NCI-H128 (cell line): Measurements from ENCODE around the gene CHRNE.
"Not testable (repeated sequence)": the region's sequence is repeated elsewhere in the genome, so short reads cannot be mapped to it uniquely, and the experiment has no call there.

Experiments used
- DNase-seq: peaks from one replicate; lab custom pipeline; 2025; ENCODE audit not compliant: unreplicated experiment; lab: John Stamatoyannopoulos, UW

CHRNE gene

DNA sequence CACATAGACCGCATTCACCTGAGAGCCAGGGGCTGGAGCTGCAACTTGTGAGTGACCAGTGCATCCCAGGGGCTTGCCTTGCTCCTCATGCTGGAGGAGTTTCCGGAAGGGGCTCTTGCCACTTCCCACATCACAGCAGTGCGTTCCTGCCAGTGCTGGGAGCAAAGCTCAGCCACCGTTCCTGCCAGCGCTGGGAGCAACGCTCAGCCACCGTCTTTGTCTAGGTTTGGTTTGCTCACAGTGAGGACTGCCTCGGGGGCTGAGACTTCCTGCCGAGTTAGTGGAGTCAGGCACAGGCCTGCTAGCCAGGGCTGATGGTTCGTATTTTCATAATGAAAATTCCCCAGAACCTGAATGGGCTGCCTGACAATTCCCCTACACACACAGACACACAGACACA, 5.4 kb upstream of the CHRNE start:
- DNase-seq: no peak

DNA sequence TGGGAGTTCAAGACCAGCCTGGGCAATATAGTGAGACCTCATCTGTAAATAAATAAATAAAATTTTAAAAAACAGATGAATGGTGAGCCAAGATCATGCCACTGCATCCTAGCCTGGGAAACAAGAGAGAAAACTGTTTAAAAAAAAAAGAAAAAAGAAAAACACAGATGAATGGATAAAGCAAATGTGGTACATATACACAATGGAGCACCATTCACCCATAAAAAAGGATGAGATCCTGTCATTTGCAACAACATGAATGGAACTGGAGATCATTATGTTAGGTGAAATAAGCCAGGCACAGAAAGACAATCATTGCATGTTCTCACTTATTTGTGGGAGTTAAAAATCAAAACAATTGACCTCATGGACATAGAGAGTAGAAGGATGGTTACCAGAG, 3.7 kb upstream of the CHRNE start:
- not testable (repeated sequence) for DNase-seq

DNA sequence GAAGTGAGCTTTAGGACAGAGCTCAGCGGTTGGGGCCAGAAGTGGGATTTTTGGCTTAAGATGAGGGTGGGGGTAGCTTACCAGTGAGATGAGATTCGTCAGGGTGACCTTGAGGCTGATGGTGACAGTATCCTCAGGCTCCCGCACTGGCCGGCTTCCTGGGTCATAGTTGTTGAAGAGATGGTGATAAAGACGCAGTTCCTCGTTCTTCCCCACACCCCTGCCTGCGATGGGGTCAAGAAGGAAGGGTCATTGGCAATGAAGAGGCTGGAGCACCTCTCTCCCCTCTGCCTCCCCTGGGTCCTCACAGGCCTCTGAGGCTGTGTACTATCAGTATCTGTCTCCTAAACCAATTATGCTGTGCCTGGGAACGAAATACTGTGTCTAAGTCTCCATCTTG, 358 bp downstream of the CHRNE start:
- DNase-seq: no peak

DNA sequence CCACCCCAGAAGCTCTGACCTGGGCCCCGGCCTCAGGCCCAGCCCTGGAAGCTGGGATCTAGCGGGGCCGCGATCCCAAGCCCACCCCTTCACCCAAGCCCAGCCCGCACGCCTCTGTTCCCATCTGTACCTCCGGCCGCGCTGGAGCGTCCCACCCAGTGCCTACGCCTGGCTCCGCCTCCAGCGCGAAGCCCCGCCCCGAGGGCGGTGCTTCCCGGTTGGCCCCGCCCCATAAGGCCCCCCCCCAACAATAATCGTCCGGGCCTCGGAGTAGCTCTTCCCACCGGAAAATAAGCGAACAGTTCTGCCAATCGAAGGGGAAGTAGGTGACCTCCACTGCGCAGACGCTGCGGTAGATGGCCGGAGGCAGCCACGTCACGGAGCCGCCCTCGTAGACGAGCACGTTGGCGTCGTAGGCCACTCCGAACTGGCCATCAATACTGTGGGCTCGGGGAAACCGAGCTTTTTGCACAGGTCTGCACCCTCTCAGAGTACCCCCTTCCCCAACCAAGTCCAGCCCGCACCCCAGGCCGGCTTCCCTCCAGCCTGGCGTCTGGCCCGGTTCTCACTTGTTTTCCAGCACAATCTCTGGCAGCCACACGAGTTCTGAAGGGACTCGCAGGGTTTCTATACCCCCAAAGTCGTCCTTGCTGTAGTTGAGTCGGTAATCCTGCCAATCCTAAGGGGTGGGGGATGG, 1.1 kb downstream of the CHRNE start:
- DNase-seq: no peak

DNA sequence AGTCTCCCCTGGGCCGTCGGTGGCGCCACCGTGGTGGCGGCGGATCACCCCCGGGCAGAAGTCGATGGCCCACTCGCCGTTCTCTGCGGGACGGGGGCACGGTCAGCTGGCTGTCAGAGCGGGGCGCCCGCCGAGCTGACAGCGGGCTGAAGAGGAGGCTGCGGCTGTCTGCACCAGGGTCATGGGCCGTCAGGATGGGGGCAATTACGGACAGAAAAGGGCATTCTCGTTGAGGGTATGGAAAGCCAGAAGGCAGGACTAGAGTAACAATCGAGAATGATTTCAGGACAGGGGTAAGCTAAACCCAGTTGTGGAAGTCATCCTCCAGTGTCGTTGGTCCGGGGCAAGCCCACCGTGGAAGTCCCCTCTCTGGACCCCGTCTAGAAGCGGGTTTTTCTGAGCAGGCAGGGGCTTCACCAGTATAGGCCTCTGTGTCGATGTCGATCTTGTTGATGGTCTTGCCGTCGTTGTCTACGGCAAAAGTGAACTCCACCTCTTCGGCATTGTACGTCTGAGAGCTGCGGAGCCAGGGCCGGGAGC, 1.7 kb downstream of the CHRNE start:
- DNase-seq: no peak

DNA sequence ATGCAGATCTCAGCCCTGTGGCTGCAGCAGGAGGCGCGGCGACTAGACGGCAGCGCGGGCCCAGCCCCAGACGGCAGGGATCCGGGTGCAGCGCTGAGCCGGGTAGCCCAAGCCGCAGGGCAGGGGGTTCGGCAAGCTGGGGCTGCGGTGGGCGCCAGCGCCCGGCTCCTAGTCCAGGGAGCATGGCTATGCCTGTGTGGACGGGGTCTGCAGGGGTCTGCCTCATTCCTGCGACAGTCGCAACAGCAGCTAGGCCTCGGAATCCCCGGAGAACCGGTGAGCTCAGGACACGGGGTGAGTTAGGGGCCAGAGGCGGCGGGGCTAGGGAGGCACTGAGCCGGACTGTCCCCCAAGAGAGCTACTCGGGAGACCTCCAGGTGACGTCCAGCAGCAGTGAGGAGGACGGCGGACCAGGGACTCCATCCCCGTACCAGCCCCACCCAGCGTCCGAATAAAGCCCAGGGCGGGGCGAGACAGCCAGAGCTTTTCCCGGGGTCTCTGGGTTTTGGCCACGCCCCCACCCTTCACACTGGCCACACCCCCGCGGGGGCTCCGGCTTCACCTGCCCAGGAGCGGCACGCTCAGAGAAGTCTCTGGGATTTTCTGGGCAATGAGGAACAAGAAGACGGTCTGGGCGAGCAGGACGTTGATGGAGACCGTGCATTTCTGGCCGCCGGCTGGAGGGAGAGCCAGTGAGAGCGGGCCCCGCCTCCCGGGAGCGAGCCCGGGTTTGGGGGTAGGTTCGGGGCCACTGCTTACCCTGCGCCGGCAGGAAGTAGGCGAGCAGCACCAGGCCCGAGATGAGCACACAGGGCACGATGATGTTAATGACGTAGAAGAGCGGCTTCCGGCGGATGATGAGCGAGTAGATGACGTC, 2.4 kb downstream of the CHRNE start:
- DNase-seq: no peak

DNA sequence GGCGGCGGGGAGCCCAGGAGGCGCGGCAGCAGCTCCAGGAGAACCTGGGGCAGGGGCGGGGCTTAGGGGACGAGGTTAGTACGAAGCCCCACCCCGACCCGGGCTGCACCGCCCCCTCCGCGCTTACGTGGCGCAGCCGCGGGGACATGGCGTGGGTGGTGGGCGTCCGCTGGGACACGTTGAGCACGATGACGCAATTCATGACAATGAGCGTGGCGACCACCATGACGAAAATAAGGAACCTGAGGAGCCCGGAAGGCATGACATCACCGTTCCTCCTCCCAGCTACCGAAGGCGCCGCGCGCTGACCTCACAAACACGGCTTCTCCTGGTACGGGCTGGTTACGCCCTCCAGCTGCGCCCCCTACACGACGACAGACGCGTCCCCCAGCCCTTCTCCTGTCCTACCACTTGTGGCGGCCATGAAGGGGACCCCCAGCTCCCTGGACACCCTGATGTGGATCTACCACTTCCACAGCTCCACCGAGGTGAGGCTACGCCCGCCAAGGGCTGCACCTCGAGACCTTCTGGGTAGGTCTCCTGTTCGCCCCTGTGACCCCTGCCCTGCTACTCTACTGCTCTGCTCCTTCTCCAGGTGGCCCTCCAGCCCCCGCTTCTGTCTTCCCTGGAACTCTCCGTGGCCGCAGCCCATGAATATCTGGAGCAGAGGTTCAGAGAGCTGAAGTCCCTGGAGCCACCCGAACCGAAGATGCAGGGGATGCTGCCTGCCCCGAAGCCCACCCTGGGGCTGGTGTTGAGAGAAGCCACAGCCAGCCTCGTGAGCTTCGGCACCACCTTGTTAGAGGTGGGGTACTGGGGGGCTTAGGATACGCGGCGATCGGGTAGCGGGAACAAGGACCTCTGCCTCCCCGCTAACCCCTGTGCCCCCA, 3.3 kb downstream of the CHRNE start, which contains the start of gene C17orf107:
Gene C17orf107, plus strand, starts transcription at position 196 of the 890 bp plus-strand sequence. Its CDS starts 227 bp downstream, at position 423.
- DNase-seq: no peak

DNA sequence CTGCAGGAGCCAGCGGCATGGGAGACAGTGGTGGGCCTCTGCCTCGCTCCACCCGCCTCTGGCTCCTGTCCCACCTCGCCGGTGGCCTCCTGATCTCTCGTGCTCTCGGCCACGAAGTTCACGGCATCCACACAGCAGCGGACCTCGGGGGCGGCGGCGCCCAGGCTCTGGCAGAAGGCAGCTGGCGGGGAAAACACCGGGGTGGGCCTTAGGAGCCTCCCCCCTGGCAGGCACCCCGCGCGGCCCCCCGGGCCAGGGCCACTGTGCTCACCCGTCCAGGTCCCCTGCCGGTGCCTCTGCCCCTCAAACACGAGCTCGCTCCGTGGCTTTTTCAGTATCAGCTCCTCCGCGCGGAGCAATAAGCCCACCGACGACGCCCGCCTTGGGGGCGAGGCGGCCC, 4.0 kb downstream of the CHRNE start:
- no peak for DNase-seq

DNA sequence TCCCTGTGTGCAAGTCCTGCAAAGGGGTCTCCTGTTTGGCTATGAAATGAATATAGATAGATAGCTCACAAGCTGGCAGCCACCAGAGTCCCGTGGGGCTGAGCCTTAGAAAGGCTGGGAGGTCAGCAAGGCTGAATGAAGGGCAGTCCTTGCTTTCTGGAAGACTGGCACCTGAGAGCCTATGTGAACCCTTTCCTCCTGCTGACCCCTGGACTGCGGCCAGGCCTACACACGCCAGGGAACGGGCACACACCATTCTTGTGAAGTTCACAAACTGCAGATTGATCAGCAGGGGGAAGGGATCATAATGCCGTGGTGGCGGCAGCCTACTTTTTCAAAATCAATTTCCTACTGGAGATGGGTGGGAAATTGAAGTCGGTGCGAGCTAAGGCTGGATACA, 4.5 kb downstream of the CHRNE start:
- no peak for DNase-seq

DNA sequence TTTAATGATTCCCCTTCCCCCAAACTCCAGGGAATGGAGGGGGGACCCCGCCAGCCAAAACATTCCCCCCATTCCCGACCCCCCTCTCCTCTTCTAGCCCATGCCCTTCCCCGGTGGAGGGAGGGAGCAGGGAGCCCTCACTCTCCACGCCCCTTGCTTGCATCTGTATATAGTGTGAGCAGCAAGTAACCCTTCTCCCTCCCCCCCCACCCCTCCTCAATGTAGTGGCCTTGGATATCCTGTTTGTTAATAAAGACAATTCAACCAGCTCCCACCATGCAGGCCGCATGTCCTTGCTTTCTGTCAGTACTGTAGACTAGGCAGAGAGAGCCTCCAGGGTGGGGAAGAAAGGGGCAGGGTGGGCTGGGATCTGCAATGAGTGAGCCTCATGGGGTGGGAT, 5.1 kb downstream of the CHRNE start:
- DNase-seq: no peak

DNA sequence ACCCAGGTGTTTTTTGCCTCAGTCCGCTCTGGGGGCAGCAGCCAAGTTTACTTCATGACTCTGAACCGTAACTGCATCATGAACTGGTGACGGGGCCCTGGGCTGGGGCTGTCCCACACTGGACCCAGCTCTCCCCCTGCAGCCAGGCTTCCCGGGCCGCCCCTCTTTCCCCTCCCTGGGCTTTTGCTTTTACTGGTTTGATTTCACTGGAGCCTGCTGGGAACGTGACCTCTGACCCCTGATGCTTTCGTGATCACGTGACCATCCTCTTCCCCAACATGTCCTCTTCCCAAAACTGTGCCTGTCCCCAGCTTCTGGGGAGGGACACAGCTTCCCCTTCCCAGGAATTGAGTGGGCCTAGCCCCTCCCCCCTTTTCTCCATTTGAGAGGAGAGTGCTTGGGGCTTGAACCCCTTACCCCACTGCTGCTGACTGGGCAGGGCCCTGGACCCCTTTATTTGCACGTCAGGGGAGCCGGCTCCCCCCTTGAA, 5.7 kb downstream of the CHRNE start:
- DNase-seq: no peak

DNA sequence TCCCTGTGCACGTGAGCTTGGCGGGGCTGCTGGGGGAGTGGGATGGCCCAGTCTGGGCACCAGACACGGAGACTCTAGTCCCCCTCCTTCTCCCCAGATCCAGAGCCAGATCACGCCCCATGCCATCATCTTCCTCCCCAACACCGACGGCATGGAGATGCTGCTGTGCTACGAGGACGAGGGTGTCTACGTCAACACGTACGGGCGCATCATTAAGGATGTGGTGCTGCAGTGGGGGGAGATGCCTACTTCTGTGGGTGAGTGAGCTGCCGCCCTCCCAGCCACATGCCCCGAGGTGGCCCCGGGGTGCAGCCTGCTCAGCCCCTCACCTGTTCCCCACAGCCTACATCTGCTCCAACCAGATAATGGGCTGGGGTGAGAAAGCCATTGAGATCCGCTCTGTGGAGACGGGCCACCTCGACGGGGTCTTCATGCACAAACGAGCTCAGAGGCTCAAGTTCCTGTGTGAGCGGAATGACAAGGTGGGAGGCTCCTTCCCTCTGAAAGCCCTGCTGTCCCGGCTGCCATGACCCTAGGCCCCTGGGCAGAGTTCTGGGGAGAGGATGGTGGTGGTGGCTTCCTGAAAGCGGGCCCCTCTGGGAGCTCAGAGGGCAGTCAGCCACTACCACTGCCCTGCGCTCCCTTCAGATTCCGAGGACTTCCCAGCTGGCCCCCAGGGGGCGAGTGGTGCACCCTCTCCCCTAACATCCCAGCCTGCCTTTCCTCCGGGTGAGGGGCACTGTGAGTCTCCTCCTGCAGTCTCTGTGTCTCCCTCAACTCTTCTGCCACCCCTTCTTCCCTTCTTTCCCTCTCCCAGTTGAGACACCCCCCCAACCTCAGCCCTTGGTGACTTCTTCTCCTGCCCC, 6.3 kb downstream of the CHRNE start:
- no peak for DNase-seq

DNA sequence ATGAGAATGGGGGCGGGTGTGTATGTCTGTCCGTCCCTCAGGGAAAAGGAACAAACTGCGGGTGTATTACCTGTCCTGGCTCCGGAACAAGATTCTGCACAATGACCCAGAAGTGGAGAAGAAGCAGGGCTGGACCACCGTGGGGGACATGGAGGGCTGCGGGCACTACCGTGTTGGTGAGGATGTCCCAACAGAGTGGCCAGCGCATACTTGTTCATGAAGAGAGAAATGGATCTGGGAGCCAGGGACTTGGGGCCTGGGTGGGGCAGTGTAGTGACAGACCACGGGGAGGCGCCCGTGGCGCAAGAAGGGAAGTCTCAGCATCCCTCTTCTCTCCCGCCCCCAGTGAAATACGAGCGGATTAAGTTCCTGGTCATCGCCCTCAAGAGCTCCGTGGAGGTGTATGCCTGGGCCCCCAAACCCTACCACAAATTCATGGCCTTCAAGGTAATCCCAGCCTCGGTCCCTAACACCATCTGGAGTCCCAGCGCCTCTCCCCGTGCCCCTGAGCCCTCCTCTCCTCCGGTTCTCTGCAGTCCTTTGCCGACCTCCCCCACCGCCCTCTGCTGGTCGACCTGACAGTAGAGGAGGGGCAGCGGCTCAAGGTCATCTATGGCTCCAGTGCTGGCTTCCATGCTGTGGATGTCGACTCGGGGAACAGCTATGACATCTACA, 7.1 kb downstream of the CHRNE start:
- no peak for DNase-seq

DNA sequence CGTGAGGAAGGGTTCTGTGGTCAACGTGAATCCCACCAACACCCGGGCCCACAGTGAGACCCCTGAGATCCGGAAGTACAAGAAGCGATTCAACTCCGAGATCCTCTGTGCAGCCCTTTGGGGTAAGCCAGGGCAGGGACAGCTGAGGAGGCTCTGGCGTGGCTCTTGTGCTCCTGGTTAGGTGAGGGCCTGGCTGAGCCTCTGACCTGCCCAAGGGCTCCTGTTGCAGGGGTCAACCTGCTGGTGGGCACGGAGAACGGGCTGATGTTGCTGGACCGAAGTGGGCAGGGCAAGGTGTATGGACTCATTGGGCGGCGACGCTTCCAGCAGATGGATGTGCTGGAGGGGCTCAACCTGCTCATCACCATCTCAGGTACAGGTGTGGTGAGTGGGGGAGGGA, 7.8 kb downstream of the CHRNE start:
- no peak for DNase-seq

DNA sequence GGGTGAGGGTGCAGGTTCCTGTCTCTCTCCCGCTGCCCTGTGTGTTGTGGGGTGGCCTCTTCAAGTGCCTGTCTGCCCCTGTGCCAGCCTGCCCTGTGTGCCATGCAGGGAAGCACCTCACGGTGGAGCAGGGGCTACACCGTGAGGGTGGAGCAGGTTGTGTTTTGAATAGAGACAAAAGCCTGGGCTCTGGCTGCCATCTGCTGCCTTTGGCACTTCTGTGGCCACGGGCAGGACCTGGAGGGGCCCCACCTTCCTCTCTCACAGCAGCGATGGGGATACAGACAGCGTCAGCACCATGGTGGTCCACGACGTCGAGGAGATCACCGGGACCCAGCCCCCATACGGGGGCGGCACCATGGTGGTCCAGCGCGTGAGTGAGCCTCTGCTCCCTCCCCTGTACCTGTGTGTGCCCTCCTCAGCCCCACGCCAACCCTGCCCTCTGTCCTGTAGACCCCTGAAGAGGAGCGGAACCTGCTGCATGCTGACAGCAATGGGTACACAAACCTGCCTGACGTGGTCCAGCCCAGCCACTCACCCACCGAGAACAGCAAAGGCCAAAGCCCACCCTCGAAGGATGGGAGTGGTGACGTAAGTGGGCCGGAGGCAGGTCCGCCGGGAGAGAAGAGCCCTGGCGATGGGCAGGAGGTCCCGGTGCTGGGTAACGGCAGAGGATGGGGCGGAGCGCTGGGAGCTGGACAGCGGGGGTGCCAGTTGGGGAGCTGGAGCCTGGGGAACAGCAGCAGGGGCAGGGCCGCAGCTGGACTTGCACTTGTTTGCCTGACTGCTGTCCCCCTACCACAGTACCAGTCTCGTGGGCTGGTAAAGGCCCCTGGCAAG, 9.0 kb downstream of the CHRNE start:
- no peak for DNase-seq

DNA sequence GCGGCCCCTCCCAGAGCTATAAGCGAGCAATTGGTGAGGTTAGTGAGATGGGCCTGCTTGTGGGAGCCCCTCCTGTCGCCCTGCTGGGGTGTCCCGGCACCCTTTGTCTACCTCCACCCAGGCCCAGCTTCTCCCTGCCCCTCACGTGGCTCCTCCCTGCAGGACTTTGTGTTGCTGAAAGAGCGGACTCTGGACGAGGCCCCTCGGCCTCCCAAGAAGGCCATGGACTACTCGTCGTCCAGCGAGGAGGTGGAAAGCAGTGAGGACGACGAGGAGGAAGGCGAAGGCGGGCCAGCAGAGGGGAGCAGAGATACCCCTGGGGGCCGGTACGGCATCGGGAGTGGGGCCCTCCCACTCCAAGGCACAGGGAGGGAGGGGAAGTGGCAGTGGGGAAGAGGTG, 9.6 kb downstream of the CHRNE start:
- DNase-seq: no peak

DNA sequence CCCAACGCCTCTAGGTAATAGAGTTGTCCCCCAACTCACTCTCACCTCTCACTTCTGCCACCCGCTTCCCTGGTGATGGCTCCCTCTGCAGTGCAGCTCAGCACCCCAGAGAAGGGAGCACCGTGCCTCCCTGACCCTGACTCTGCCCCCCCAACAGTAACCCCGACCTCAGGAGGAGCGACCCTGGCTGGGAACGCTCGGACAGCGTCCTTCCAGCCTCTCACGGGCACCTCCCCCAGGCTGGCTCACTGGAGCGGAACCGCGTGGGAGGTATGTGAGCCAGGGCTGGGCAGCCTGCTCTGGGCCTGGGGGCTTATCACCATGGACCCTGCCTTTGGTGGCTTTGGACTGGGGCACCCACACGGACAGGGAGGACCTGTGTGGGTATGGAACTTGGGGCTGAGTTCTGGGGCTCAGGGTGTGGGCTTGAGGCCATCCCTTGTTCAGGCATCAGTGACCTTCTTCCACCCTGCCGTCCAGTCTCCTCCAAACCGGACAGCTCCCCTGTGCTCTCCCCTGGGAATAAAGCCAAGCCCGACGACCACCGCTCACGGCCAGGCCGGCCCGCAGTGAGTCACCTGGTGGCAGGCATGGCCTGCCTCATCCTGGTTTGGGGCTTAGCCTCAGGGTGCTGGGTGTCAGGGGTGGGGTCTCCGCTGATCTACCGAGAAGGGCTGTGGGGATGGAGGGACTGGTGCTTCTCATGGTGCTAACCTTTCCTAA, 10.2 kb downstream of the CHRNE start:
- no peak for DNase-seq
